Endothelial cell of umbilical vein (primary cell): Measurements from ENCODE around the gene MAPK4. TPM values are rescaled to one million over a fixed set of nuclear protein-coding genes. Genes with fewer than 3 reads are reported as not detected.

Experiments
- BruUV-seq: library from RNA; stranded (reverse); fragments of 400-500 nt; replicated peaks from 2 replicates; lab custom pipeline; 2021; lab: Mats Ljungman, UMichigan
- CTCF ChIA-PET: fragments of 300-600, 350-600 bp; sonication (Branson Sonifier 250); formaldehyde crosslinking; loops from one replicate; lab custom pipeline; 2021; ENCODE audit warnings: antibody characterized with exemption, inconsistent platforms; lab: Charles Lee
- POLR2A ChIA-PET: fragments of 300-600, 350-600 bp; sonication (Branson Sonifier 250); formaldehyde crosslinking; loops from one replicate; lab custom pipeline; 2021; ENCODE audit warnings: antibody characterized with exemption, inconsistent platforms; lab: Charles Lee
- DNase-seq: peaks from one replicate; pipeline ENCODE4 v3.0.0-alpha.2; 2011; ENCODE audit warnings: low read depth, low spot score
- FAIRE-seq: peaks from 2 replicates; lab custom pipeline; 2011; peaks lifted over from hg19 to GRCh38; lab: Jason Lieb, UNC
- H2AFZ ChIP-seq: 2 replicates; pipeline ENCODE4 v1.6.0; 2012; ENCODE audit warnings: low read depth, low read length, control low read depth, inconsistent platforms
- H3K27ac ChIP-seq: 2 replicates; pipeline ENCODE4 v1.5.1; 2011; ENCODE audit warnings: low read depth, mild to moderate bottlenecking, control low read depth, low read length, moderate library complexity; ENCODE audit not compliant: insufficient read depth
- H3K27me3 ChIP-seq, 2 experiments: 2 replicates each; pipeline versions ENCODE4 v1.6.0 to v1.6.1; 2011; ENCODE audit warnings: low read length in 2 of 2, mixed read lengths in 1 of 2; ENCODE audit not compliant: control insufficient read depth in 2 of 2, insufficient read depth in 2 of 2
- H3K36me3 ChIP-seq, 2 experiments: 2 replicates in 1 of 2; 3 replicates in 1 of 2; pipeline ENCODE4 v1.5.1; 2011; ENCODE audit warnings: low read length in 2 of 2, mild to moderate bottlenecking in 1 of 2, moderate library complexity in 1 of 2; ENCODE audit not compliant: control insufficient read depth in 2 of 2, insufficient read depth in 2 of 2; ENCODE audit errors: extremely low read depth in 1 of 2
- H3K4me1 ChIP-seq: 3 replicates; pipeline ENCODE4 v1.5.1; 2011; ENCODE audit warnings: mild to moderate bottlenecking, low read length; ENCODE audit not compliant: control insufficient read depth, insufficient read depth; ENCODE audit errors: extremely low read depth
- H3K4me2 ChIP-seq: 2 replicates; pipeline ENCODE4 v1.6.1; 2011; ENCODE audit warnings: low read length, control low read depth, mixed read lengths; ENCODE audit not compliant: insufficient read depth
- H3K4me3 ChIP-seq, 3 experiments: fragments of 200-600 bp in 1 of 3; sonication (generic), shearing (Covaris generic) in 1 of 3; replicated peaks in 1 of 3; 2 replicates each; pipeline ENCODE4 v1.5.1; 2011 to 2016; ENCODE audit warnings: control low read depth in 3 of 3, low read length in 3 of 3, mild to moderate bottlenecking in 2 of 3, inconsistent platforms in 1 of 3, low read depth in 1 of 3, moderate library complexity in 1 of 3; ENCODE audit not compliant: insufficient read depth in 1 of 3
- H3K79me2 ChIP-seq: 2 replicates; pipeline ENCODE4 v1.6.0; 2012; ENCODE audit warnings: low read length, inconsistent platforms; ENCODE audit not compliant: control insufficient read depth, insufficient read depth
- H3K9ac ChIP-seq: replicated peaks from 2 replicates; pipeline ENCODE3; 2011; ENCODE audit warnings: low read length, control low read depth; ENCODE audit not compliant: insufficient read depth; ENCODE audit errors: extremely low read depth
- H3K9me1 ChIP-seq: replicated peaks from 3 replicates; pipeline ENCODE4 v1.6.0; 2011; ENCODE audit warnings: mild to moderate bottlenecking, low read length; ENCODE audit not compliant: control insufficient read depth, insufficient read depth; ENCODE audit errors: extremely low read depth
- H3K9me3 ChIP-seq: replicated peaks from 2 replicates; pipeline ENCODE4 v1.5.1; 2012; ENCODE audit warnings: low read length, inconsistent platforms; ENCODE audit not compliant: control insufficient read depth, insufficient read depth
- H4K20me1 ChIP-seq: replicated peaks from 2 replicates; pipeline ENCODE3; 2011; ENCODE audit warnings: mild to moderate bottlenecking, low read length; ENCODE audit not compliant: control insufficient read depth, insufficient read depth; ENCODE audit errors: extremely low read depth
- EZH2 ChIP-seq: IDR thresholded peaks from 2 replicates; pipeline ENCODE4 v1.6.1; 2012; ENCODE audit warnings: borderline replicate concordance, low read depth, mild to moderate bottlenecking, moderate library complexity, low read length, inconsistent platforms; ENCODE audit not compliant: severe bottlenecking
- FOS ChIP-seq: IDR thresholded peaks from 2 replicates; pipeline ENCODE4 v1.6.1; 2011; ENCODE audit warnings: mild to moderate bottlenecking, low read length, moderate library complexity, borderline replicate concordance; ENCODE audit not compliant: insufficient read depth
- GATA2 ChIP-seq: IDR thresholded peaks from 2 replicates; pipeline ENCODE4 v1.7.0; 2011; ENCODE audit warnings: low read depth, mild to moderate bottlenecking, moderate library complexity, mixed read lengths, low read length; ENCODE audit not compliant: insufficient read length, insufficient read depth
- JUN ChIP-seq: IDR thresholded peaks from 2 replicates; pipeline ENCODE4 v1.6.1; 2011; ENCODE audit warnings: borderline replicate concordance, low read depth; ENCODE audit not compliant: insufficient read length, insufficient read depth
- MYC ChIP-seq: IDR thresholded peaks from one replicate; pipeline ENCODE4 v1.6.1; 2011; ENCODE audit warnings: mild to moderate bottlenecking, low read depth, low read length
- POLR2A ChIP-seq: IDR thresholded peaks from 2 replicates; pipeline ENCODE4 v1.6.1; 2012; ENCODE audit warnings: low read depth, mild to moderate bottlenecking, control low read depth, low read length
- POLR2AphosphoS5 ChIP-seq: IDR thresholded peaks from 2 replicates; pipeline ENCODE4 v1.6.1; 2012; ENCODE audit warnings: low read depth, mild to moderate bottlenecking, control low read depth, low read length, moderate library complexity; ENCODE audit not compliant: insufficient read depth
- dilution Hi-C: fragments of 300-500 bp; cut with MboI; formaldehyde crosslinking; loops from one replicate; pipeline ENCODE4 v1.15.0; 2019; ENCODE audit warnings: low sequenced_read_pairs; ENCODE audit not compliant: extremely low pct_ligation_motif_present
- intact Hi-C: fragments of 100-400 bp; cut with micrococcal nuclease; formaldehyde crosslinking; loops from one replicate; pipeline ENCODE4 v1.10.0; 2022
- polyA plus RNA-seq, 4 experiments: library from polyadenylated mRNA; depleted of rRNA in 3 of 4; stranded (reverse) in 3 of 4; unstranded in 1 of 4; fragments of >200 nt; gene quantifications; 2 replicates each; pipeline versions ENCODE4 v1.2.1 to v1.2.3, GENCODE V29; 2011 to 2012; ENCODE audit warnings: missing spikeins in 1 of 4
- total RNA-seq: library from RNA; stranded (reverse); gene quantifications from 2 replicates; pipeline ENCODE4 v1.2.3, GENCODE V29; 2021
- TF ChIP-seq, protein P1 (sequence below), 2 donors: IDR thresholded peaks; 1 replicate in 1 of 2; 2 replicates in 1 of 2; pipeline ENCODE4 v1.5.1; 2011; ENCODE audit warnings: low read length in 2 of 2, mild to moderate bottlenecking in 2 of 2, moderate library complexity in 2 of 2, control low read depth in 1 of 2, inconsistent platforms in 1 of 2, low read depth in 1 of 2; ENCODE audit not compliant: insufficient read depth in 1 of 2; ENCODE audit errors: extremely low read depth in 1 of 2
- TF ChIP-seq, protein P2 (sequence below): IDR thresholded peaks from 2 replicates; pipeline ENCODE4 v1.6.1; 2011; ENCODE audit not compliant: insufficient read depth, insufficient read length

Gene MAPK4
- total and polyA plus RNA-seq, 2 donors (not counting 3 experiments of a cell fraction or from before 2014, with no cell fraction given): not detected

DNA sequence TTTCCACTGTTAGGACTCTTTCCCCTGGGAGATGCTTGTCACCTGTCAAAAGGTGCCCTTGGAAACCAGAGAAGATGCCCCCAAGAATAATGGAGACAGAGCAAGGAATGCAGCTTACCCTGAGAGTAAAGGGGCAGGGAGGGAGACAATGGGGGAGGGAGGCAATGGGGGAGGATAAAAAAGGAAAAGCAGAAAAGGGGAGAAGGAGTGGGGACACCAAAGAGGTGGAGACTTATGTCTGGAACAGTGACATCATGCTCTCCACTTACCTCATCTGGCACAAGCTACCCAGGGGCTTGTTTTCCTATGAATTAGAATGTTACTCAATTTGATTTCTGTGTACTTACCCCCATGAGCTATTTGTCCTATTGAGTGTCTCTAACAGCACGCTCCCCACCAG is 192.1 kb downstream of the MAPK4 start:
- FAIRE-seq (no peak), DNase-seq (no peak)
- Histone ChIP-seq H4K20me1 (no peaks in the 10 kb centered on the region), H3K27ac (no peak overlapping the region), H3K9ac (no peak overlapping the region), H3K79me2 (no peaks in the 10 kb centered on the region), H3K36me3 (no peaks in the 10 kb centered on the region), H3K27me3 (no peaks in the 10 kb centered on the region), H3K9me3 (no peaks in the 10 kb centered on the region), H2AFZ (no peak overlapping the region), H3K4me2 (no peak overlapping the region), H3K9me1 (no peaks in the 10 kb centered on the region), H3K4me3 (no peak overlapping the region), H3K4me1 (no peaks in the 10 kb centered on the region)
- ChIA-PET CTCF (no interaction called here), POLR2A (no interaction called here)
- BruUV-seq: no TSS peak
- TF ChIP-seq GATA2 (no peak), POLR2A (no peak), EZH2 (no peak), JUN (no peak), FOS (no peak), POLR2AphosphoS5 (no peak), MYC (no peak)
- TF ChIP-seq, protein P1, sequence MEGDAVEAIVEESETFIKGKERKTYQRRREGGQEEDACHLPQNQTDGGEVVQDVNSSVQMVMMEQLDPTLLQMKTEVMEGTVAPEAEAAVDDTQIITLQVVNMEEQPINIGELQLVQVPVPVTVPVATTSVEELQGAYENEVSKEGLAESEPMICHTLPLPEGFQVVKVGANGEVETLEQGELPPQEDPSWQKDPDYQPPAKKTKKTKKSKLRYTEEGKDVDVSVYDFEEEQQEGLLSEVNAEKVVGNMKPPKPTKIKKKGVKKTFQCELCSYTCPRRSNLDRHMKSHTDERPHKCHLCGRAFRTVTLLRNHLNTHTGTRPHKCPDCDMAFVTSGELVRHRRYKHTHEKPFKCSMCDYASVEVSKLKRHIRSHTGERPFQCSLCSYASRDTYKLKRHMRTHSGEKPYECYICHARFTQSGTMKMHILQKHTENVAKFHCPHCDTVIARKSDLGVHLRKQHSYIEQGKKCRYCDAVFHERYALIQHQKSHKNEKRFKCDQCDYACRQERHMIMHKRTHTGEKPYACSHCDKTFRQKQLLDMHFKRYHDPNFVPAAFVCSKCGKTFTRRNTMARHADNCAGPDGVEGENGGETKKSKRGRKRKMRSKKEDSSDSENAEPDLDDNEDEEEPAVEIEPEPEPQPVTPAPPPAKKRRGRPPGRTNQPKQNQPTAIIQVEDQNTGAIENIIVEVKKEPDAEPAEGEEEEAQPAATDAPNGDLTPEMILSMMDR (IDR thresholded peaks at IDR 0.05; ENCODE audit: extremely low read depth in 1 of 2, insufficient read depth in 1 of 2, low read depth in 1 of 2, low read length in 2 of 2): no peak
- TF ChIP-seq, protein P2, sequence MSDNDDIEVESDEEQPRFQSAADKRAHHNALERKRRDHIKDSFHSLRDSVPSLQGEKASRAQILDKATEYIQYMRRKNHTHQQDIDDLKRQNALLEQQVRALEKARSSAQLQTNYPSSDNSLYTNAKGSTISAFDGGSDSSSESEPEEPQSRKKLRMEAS: no peak
- dilution Hi-C loops: no loop called here
- intact Hi-C loops: no loop called here
